Smooth muscle cell (in vitro differentiated cells): ENCODE data around the gene FUT8. TPM values are rescaled to one million over a fixed set of nuclear protein-coding genes. Genes with fewer than 3 reads are reported as not detected.
"Not testable (repeated sequence)": the region's sequence is repeated elsewhere in the genome, so short reads cannot be mapped to it uniquely, and the experiment has no call there.

Experiments used
- DNase-seq: peaks from one replicate; lab custom pipeline; 2025; ENCODE audit not compliant: unreplicated experiment; lab: John Stamatoyannopoulos, UW
- H2AFZ ChIP-seq: fragments of 200-600 bp; sonication (generic); 2 replicates; pipeline ENCODE4 v1.6.0; 2016; ENCODE audit warnings: antibody characterized with exemption, low read depth, mild to moderate bottlenecking
- H3F3A ChIP-seq: fragments of 200-600 bp; sonication (generic); 2 replicates; pipeline ENCODE4 v1.6.0; 2017; ENCODE audit warnings: antibody characterized with exemption, low read depth
- H3K27ac ChIP-seq: fragments of 200-600 bp; sonication (generic); 2 replicates; pipeline ENCODE4 v1.5.1; 2016; ENCODE audit warnings: low read depth, mild to moderate bottlenecking
- H3K27me3 ChIP-seq: fragments of 200-600 bp; sonication (generic); 2 replicates; pipeline ENCODE4 v1.6.1; 2016; ENCODE audit warnings: low read depth, mild to moderate bottlenecking
- H3K36me3 ChIP-seq: fragments of 200-600 bp; sonication (generic); 2 replicates; pipeline ENCODE4 v1.5.1; 2016; ENCODE audit warnings: low read depth
- H3K4me1 ChIP-seq: fragments of 200-600 bp; sonication (generic); 2 replicates; pipeline ENCODE4 v1.5.1; 2016; ENCODE audit warnings: low read depth
- H3K4me2 ChIP-seq: fragments of 200-600 bp; sonication (generic); 2 replicates; pipeline ENCODE4 v1.6.0; 2016; ENCODE audit warnings: mild to moderate bottlenecking
- H3K4me3 ChIP-seq: fragments of 200-600 bp; sonication (generic); 2 replicates; pipeline ENCODE4 v1.5.1; 2016; ENCODE audit warnings: mild to moderate bottlenecking
- H3K79me2 ChIP-seq: fragments of 200-600 bp; sonication (generic); 2 replicates; pipeline ENCODE4 v1.6.0; 2016; ENCODE audit warnings: low read depth, mild to moderate bottlenecking
- H3K9ac ChIP-seq: fragments of 200-600 bp; sonication (generic); 2 replicates; pipeline ENCODE4 v1.6.0; 2016; ENCODE audit warnings: low read depth
- H3K9me3 ChIP-seq: fragments of 200-600 bp; sonication (generic); replicated peaks from 2 replicates; pipeline ENCODE4 v1.5.1; 2016; ENCODE audit warnings: low read depth
- H4K20me1 ChIP-seq: fragments of 200-600 bp; sonication (generic); 2 replicates; pipeline ENCODE4 v1.6.0; 2016; ENCODE audit warnings: low read depth
- CTCF ChIP-seq: fragments of 200-600 bp; sonication (generic); IDR thresholded peaks from 2 replicates; pipeline ENCODE4 v1.5.1; 2017; ENCODE audit warnings: borderline replicate concordance, mild to moderate bottlenecking, antibody characterized with exemption; ENCODE audit not compliant: insufficient read depth, poor library complexity, severe bottlenecking
- WGBS: methylation state at CpG from one replicate; pipeline ENCODE4 v1.1.7; 2016; ENCODE audit warnings: low lambda C conversion rate; 5-methylcytosine and 5-hydroxymethylcytosine counted together
- polyA plus RNA-seq: library from polyadenylated mRNA; unstranded; fragments of >200 nt; fragmentation: Nextera tagmentation; extraction: Ambion mirVana; gene quantifications from 2 replicates; pipeline ENCODE4 v1.2.1, GENCODE V29; 2016
- total RNA-seq: library from RNA; depleted of rRNA; stranded (reverse); fragments of >200 nt; gene quantifications from 2 replicates; pipeline ENCODE4 v1.2.3, GENCODE V29; 2014

The FUT8 gene
- total and polyA plus RNA-seq, 2 experiments from 2014 or later = 12.8 to 50.2 TPM

- no peaks in the 10 kb centered on the region for H4K20me1 ChIP-seq
- peak overlapping the region; percentile 11 for H2AFZ ChIP-seq
- H3K36me3 ChIP-seq = no peaks in the 10 kb centered on the region
- no peak for TF ChIP-seq CTCF
- peak overlapping the region; percentile 77 for H3K4me2 ChIP-seq
- peak overlapping the region; percentile 93 for H3K27ac ChIP-seq
- H3K4me3 ChIP-seq = no peak overlapping the region
- no peaks in the 10 kb centered on the region for H3K27me3 ChIP-seq
- no peaks in the 10 kb centered on the region for H3K9me3 ChIP-seq
- no peaks in the 10 kb centered on the region for H3K79me2 ChIP-seq
- H3F3A ChIP-seq = peaks cover 7% of the 10 kb centered on the region
- DNase-seq = no peak
- H3K9ac ChIP-seq = peak overlapping the region; percentile 69
- H3K4me1 ChIP-seq = peaks cover 16% of the 10 kb centered on the region
These were observed 292.3 kb downstream of the FUT8 start for GRCh38 chr14:65704850-65705249.

- Histone ChIP-seq H3K4me3 (no peak overlapping the region), H3K36me3 (no peaks in the 10 kb centered on the region), H3K4me1 (peaks cover 6% of the 10 kb centered on the region), H3F3A (peaks cover 1% of the 10 kb centered on the region), H3K9ac (no peak overlapping the region), H3K27me3 (no peaks in the 10 kb centered on the region), H3K4me2 (no peak overlapping the region), H3K9me3 (peaks cover 5% of the 10 kb centered on the region), H4K20me1 (no peaks in the 10 kb centered on the region), H3K79me2 (no peaks in the 10 kb centered on the region), H2AFZ (no peak overlapping the region), H3K27ac (no peak overlapping the region)
- no peak for DNase-seq
- WGBS = 89% methylated on average over 6 of the region's 6 CpGs
- TF ChIP-seq CTCF = no peak
These were observed 297.0 kb downstream of the FUT8 start for GRCh38 chr14:65709576-65709975.

GRCh38 chr14:65716813-65717212 is 304.3 kb downstream of the FUT8 start:
- H3K9me3 ChIP-seq = peaks cover 13% of the 10 kb centered on the region
- not testable (repeated sequence) for H2AFZ ChIP-seq, H3K27ac ChIP-seq, H3K27me3 ChIP-seq, DNase-seq, H3K36me3 ChIP-seq, H3K4me1 ChIP-seq, H3K79me2 ChIP-seq, H3K4me2 ChIP-seq, H3F3A ChIP-seq, H4K20me1 ChIP-seq, H3K4me3 ChIP-seq, H3K9ac ChIP-seq
- 98% methylated on average over 31 of the region's 35 CpGs for WGBS

GRCh38 chr14:65717384-65717915 is 304.9 kb downstream of the FUT8 start:
- WGBS = 98% methylated on average over 29 of the region's 29 CpGs

GRCh38 chr14:65718629-65719028 is 306.1 kb downstream of the FUT8 start:
- Histone ChIP-seq H3K4me3 (no peak overlapping the region), H3F3A (no peaks in the 10 kb centered on the region), H3K79me2 (no peaks in the 10 kb centered on the region), H3K36me3 (peaks cover 3% of the 10 kb centered on the region), H2AFZ (no peak overlapping the region), H3K27me3 (no peaks in the 10 kb centered on the region), H3K9ac (no peak overlapping the region), H3K27ac (no peak overlapping the region), H3K4me2 (no peak overlapping the region), H3K4me1 (no peaks in the 10 kb centered on the region), H3K9me3 (peaks cover 13% of the 10 kb centered on the region), H4K20me1 (no peaks in the 10 kb centered on the region)
- no peak for DNase-seq
- 90% methylated on average over 1 of the region's 1 CpG for WGBS
- TF ChIP-seq CTCF = no peak

More at GRCh38 chr14:65717384-65717915, 304.9 kb downstream of the FUT8 start:
- not testable (repeated sequence) for H3K9ac ChIP-seq, H3F3A ChIP-seq, H3K4me3 ChIP-seq, H4K20me1 ChIP-seq, H2AFZ ChIP-seq, H3K79me2 ChIP-seq, H3K4me1 ChIP-seq, H3K4me2 ChIP-seq, H3K36me3 ChIP-seq, H3K27ac ChIP-seq, DNase-seq, H3K27me3 ChIP-seq
- peaks cover 13% of the 10 kb centered on the region for H3K9me3 ChIP-seq
